ENCODE data around the gene RSRC1.

- no peak for TF ChIP-seq CTCF (IDR thresholded peaks at IDR 0.05)
- no peak for TF ChIP-seq POLR2A (IDR thresholded peaks at IDR 0.05)
Observed at GRCh38 chr3:158200955-158201354, 91.1 kb downstream of the RSRC1 start.
